Activated T-helper 2 cell treated with anti-CD3 and anti-CD28 coated beads, Interferon-gamma antibody, Interleukin-2, Interleukin-4, amounts not matched to agents 10 μg/mL and 5 μg/mL and 100 μg/mL, durations not matched to agents 14 hours and 24 hours and 36 hours (primary cell): ENCODE data around the gene ID4. TPM values are rescaled to one million over a fixed set of nuclear protein-coding genes. Genes with fewer than 3 reads are reported as not detected.

ENCODE experiments used
- DNase-seq: peaks from one replicate; pipeline ENCODE4 v3.0.0; 2021; ENCODE audit warnings: low spot score
- H3K27ac Mint-ChIP-seq: one replicate; pipeline ENCODE4 v1.8.0; 2021; ENCODE audit warnings: mixed read lengths
- H3K27me3 Mint-ChIP-seq: one replicate; pipeline ENCODE4 v1.8.0; 2021; ENCODE audit warnings: low read depth, mixed read lengths
- H3K36me3 Mint-ChIP-seq: one replicate; pipeline ENCODE4 v1.8.0; 2021; ENCODE audit warnings: low read depth, mixed read lengths
- H3K4me1 Mint-ChIP-seq: one replicate; pipeline ENCODE4 v1.8.0; 2021; ENCODE audit warnings: low read depth, mixed read lengths
- H3K4me3 Mint-ChIP-seq: one replicate; pipeline ENCODE4 v1.8.0; 2021; ENCODE audit warnings: low read depth, mild to moderate bottlenecking, moderate library complexity, mixed read lengths
- H3K9me3 Mint-ChIP-seq: one replicate; pipeline ENCODE4 v1.8.0; 2021; ENCODE audit warnings: mixed read lengths
- intact Hi-C: fragments of 100-400 bp; cut with micrococcal nuclease; formaldehyde crosslinking; loops from one replicate; pipeline ENCODE4 v1.15.1; 2023
- total RNA-seq: library from RNA; stranded (reverse); gene quantifications from 2 replicates; pipeline ENCODE4 v1.2.3, GENCODE V29; 2022

Gene ID4
- total RNA-seq, 1 donor from 2014 or later, result not detected

GRCh38 chr6:19811397-19812079 lies 25.6 kb upstream of the ID4 start:
- no peaks in the 10 kb centered on the region for H3K27me3 Mint-ChIP-seq
- intact Hi-C loops, result no loop called here
- no peaks in the 10 kb centered on the region for H3K36me3 Mint-ChIP-seq
- H3K4me1 Mint-ChIP-seq, result no peaks in the 10 kb centered on the region
- H3K27ac Mint-ChIP-seq, result no peak overlapping the region
- no peak for DNase-seq
- H3K9me3 Mint-ChIP-seq, result no peaks in the 10 kb centered on the region
- H3K4me3 Mint-ChIP-seq, result no peak overlapping the region

- DNase-seq, result no peak
- Mint-ChIP-seq H3K27me3 (no peaks in the 10 kb centered on the region), H3K4me3 (no peak overlapping the region), H3K27ac (no peak overlapping the region), H3K9me3 (no peaks in the 10 kb centered on the region), H3K36me3 (no peaks in the 10 kb centered on the region), H3K4me1 (no peaks in the 10 kb centered on the region)
- intact Hi-C loops, result no loop called here
These were observed 24.6 kb upstream of the ID4 start for GRCh38 chr6:19812512-19813119.

DNA sequence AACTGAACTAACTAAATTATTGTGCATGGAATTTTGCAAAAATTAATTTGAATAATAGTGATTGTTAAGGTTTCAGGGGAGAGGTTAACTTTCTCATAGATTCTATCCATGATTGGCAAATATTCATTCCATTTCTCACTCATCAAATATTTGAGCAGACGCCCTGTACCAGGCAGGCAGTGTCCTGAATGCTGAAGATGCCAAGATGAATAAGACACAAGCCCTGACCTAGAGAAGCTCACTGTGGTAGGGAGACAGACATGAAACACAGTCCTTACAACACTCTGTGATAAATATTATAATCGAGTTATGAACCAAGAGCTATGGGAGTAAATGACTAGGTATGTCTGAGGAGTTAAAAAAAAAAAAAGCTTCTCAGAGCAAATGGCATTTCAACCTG lies 18.4 kb upstream of the ID4 start:
- DNase-seq, result no peak
- Mint-ChIP-seq H3K4me1 (no peaks in the 10 kb centered on the region), H3K27ac (no peak overlapping the region), H3K9me3 (no peaks in the 10 kb centered on the region), H3K36me3 (no peaks in the 10 kb centered on the region), H3K4me3 (no peak overlapping the region), H3K27me3 (no peaks in the 10 kb centered on the region)
- intact Hi-C loops, result no loop called here

- Mint-ChIP-seq H3K4me1 (no peaks in the 10 kb centered on the region), H3K4me3 (no peak overlapping the region), H3K27me3 (no peaks in the 10 kb centered on the region), H3K27ac (no peak overlapping the region), H3K36me3 (no peaks in the 10 kb centered on the region), H3K9me3 (no peaks in the 10 kb centered on the region)
- intact Hi-C loops, result no loop called here
- DNase-seq, result no peak
These were observed 12.9 kb upstream of the ID4 start for GRCh38 chr6:19824058-19824807.

GRCh38 chr6:19827247-19827646 lies 9.9 kb upstream of the ID4 start:
- intact Hi-C loops, result no loop called here
- H3K27me3 Mint-ChIP-seq, result no peaks in the 10 kb centered on the region
- H3K36me3 Mint-ChIP-seq, result no peaks in the 10 kb centered on the region
- no peak overlapping the region for H3K27ac Mint-ChIP-seq
- no peak for DNase-seq
- no peaks in the 10 kb centered on the region for H3K4me1 Mint-ChIP-seq
- no peaks in the 10 kb centered on the region for H3K9me3 Mint-ChIP-seq
- H3K4me3 Mint-ChIP-seq, result no peak overlapping the region

DNA sequence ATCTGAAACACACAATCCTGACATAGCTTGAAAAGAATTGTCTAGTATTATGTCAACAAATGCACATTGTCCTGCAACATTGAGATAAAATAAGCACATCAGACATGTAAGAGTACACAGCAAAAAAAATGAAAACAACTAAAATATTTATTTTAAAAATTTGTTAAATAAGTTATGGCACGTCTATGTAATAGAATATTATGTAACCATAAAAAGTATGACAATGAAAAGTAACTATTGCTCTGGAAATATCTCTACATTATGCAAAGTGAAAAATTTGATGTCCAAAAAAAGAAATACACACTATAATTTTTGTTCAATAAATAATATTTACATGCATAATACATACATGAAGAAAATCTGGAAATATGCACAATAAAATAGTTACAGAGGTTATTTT lies 9.3 kb upstream of the ID4 start:
- no peak for DNase-seq
- Mint-ChIP-seq H3K4me3 (no peak overlapping the region), H3K9me3 (no peaks in the 10 kb centered on the region), H3K27ac (no peak overlapping the region), H3K27me3 (no peaks in the 10 kb centered on the region), H3K4me1 (no peaks in the 10 kb centered on the region), H3K36me3 (no peaks in the 10 kb centered on the region)
- intact Hi-C loops, result no loop called here

DNA sequence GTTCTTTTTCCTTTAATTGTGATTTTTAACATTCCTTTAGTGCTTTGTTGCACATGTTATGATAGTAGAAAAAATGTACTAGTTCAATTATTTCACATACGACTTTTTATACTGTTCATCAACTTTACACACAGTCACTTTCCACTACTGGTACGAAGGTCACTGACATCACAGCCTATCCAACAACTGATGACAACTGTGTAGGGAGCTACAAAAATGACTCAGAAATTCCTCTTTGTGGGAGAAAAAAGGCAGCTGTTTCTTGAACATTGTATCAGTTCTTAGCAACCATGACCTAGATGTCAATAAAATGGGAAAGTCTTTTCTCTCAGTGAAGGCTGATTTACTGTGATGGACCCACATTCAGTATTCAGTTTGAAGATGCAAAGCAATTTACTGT lies 7.0 kb upstream of the ID4 start:
- Mint-ChIP-seq H3K4me1 (no peaks in the 10 kb centered on the region), H3K27me3 (peaks cover 8% of the 10 kb centered on the region), H3K36me3 (no peaks in the 10 kb centered on the region), H3K9me3 (no peaks in the 10 kb centered on the region), H3K4me3 (no peak overlapping the region), H3K27ac (no peak overlapping the region)
- no peak for DNase-seq
- intact Hi-C loops, result loop anchor here (10.0 kb wide), 1 partner anchor 1765 kb away; the partner anchor contains the start of gene SOX4

GRCh38 chr6:19831358-19831757 lies 5.8 kb upstream of the ID4 start:
- intact Hi-C loops, result loop anchor here (10.0 kb wide), 1 partner anchor 1763 kb away; the partner anchor contains the start of gene SOX4
- Mint-ChIP-seq H3K27ac (no peak overlapping the region), H3K27me3 (peaks cover 18% of the 10 kb centered on the region), H3K4me3 (no peak overlapping the region), H3K36me3 (no peaks in the 10 kb centered on the region), H3K9me3 (no peaks in the 10 kb centered on the region), H3K4me1 (no peaks in the 10 kb centered on the region)
- no peak for DNase-seq

DNA sequence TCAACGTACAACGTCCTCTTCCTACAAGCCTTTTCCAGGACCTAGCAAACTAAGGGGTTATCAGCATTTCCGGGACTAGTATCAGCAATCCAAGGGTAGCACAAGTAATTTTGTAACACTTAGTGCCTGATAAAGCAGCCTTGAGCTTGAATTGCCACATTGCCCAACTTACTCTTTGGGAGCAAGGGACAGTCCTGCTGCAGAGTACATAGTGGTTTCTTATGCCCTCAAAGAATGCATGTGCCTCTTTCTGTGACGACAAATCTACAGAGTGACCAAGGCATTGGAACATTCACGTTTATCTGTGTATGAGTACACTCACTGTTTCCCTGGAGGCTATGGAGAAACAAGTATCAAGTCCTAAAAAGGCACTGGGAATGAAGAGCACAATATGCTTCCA lies 3.2 kb upstream of the ID4 start:
- DNase-seq, result no peak
- Mint-ChIP-seq H3K27me3 (peaks cover 28% of the 10 kb centered on the region), H3K27ac (no peak overlapping the region), H3K9me3 (no peaks in the 10 kb centered on the region), H3K4me3 (no peak overlapping the region), H3K36me3 (peaks cover 3% of the 10 kb centered on the region), H3K4me1 (peaks cover under 1% of the 10 kb centered on the region)
- intact Hi-C loops, result loop anchor here (10.0 kb wide), 1 partner anchor 1761 kb away; the partner anchor contains the start of gene SOX4

DNA sequence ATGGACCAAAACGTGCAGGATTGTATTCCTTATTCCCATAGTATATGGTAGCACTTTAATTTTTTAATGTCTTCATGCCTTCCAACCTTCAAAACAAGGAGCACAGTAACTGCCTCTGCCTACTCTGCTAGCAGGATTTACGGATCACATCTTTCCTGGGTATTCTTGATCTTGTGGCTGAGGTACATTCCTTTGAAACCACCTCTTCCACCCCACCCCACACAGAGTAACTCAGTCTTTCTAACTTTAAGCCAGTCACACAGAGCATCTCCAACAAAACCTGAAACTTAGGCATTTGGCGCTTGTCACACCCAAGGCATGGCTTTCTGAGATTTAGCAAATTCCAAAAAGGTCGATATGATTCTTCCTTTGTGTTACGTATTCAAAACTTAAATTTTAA lies 2.3 kb upstream of the ID4 start:
- H3K27ac Mint-ChIP-seq, result no peak overlapping the region
- no peak for DNase-seq
- intact Hi-C loops, result loop anchor here (10.0 kb wide), 1 partner anchor 1760 kb away; the partner anchor contains the start of gene SOX4
- peaks cover 36% of the 10 kb centered on the region for H3K27me3 Mint-ChIP-seq
- no peak overlapping the region for H3K4me3 Mint-ChIP-seq
- H3K9me3 Mint-ChIP-seq, result no peaks in the 10 kb centered on the region
- H3K36me3 Mint-ChIP-seq, result peaks cover 3% of the 10 kb centered on the region
- peaks cover 2% of the 10 kb centered on the region for H3K4me1 Mint-ChIP-seq

DNA sequence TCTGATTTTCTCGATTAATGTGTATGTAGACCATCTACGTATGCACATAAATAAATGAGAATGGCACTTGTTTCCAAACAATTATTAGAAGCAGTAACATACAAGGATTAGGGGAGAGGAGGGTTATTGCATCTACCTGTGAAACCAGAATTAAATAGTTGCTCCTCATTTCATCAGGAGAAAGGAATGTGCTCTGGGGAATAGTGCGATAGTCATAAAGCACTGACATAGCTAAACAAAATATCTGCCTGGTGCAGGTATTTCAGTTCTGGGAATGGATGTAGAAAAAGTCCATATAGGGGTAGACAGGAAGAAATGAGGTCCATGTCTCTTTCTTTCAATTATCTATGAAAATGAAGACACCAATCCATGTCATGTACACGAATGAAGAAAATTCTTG lies 1.6 kb upstream of the ID4 start:
- H3K4me3 Mint-ChIP-seq, result no peak overlapping the region
- H3K27ac Mint-ChIP-seq, result no peak overlapping the region
- peaks cover 44% of the 10 kb centered on the region for H3K27me3 Mint-ChIP-seq
- H3K9me3 Mint-ChIP-seq, result no peaks in the 10 kb centered on the region
- peaks cover 3% of the 10 kb centered on the region for H3K36me3 Mint-ChIP-seq
- H3K4me1 Mint-ChIP-seq, result peaks cover 2% of the 10 kb centered on the region
- intact Hi-C loops, result loop anchor here (10.0 kb wide), 1 partner anchor 1759 kb away; the partner anchor contains the start of gene SOX4
- no peak for DNase-seq

- Mint-ChIP-seq H3K36me3 (peaks cover 3% of the 10 kb centered on the region), H3K4me1 (peaks cover 2% of the 10 kb centered on the region), H3K27me3 (peaks cover 50% of the 10 kb centered on the region), H3K27ac (no peak overlapping the region), H3K4me3 (no peak overlapping the region), H3K9me3 (no peaks in the 10 kb centered on the region)
- intact Hi-C loops, result loop anchor here (10.0 kb wide), 1 partner anchor 1757 kb away; the partner anchor contains the start of gene SOX4
- DNase-seq, result no peak
These were observed 606 bp downstream of the ID4 start for GRCh38 chr6:19837511-19838441.
